ENCODE measurements around the gene PRAF2.

The PRAF2 gene

GRCh38 chrX:49042581-49043219 is 31.1 kb downstream of the PRAF2 start:
- Mint-ChIP-seq H3K4me3 (peak overlapping the region; percentile 92), H3K4me1 (peaks cover 47% of the 10 kb centered on the region), H3K27ac (peak overlapping the region; percentile 93), H3K27me3 (peaks cover 4% of the 10 kb centered on the region), H3K36me3 (peaks cover 18% of the 10 kb centered on the region), H3K9me3 (no peaks in the 10 kb centered on the region)
- no peak for DNase-seq
- CTCF ChIA-PET: interaction anchor here (0.5 to 2.9 kb wide), 4 partner anchors 40 to 105 kb away, joined by 3 to 9 read pairs (median 4); no protein-coding TSS in a partner anchor

DNA sequence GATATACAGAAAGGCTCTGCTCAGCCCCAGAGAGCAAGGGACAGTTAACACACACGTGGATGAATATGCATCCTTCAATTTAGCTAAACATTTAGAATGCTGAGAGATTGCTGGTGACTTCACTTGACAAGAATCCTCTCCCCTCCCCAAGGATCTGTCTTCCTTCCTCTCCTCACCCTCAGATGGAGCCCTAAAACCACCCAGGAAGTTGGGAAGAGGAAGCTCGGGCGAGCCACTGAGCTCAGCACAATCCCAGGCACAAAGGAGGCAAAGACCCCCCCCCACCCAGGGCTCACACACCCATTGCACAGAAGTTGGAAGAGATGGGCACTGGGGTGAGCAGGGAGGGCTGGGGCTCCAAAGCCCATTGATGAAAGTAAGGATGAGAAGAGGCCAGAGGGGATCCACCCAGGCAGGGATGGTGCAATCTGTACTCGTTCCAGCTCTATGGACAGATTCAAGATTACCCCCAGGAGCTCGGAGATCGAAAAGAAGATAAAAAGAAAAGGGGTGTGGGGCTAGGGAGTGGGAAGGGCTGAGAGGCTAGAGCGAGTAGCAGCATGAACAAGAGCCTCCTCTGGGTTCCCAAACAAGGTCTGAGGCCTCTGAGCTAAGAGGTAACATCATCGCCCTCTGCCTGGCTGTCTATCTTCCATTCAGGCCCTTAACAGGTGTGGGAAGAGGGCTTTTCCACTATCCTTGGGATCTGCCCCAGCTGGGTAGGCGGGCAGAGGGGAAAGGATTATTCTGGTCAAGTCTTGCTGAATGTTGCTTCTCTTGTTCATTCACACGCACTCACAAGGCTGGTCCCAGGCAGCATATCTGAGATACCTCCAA is 31.8 kb downstream of the PRAF2 start:
- CTCF ChIA-PET: interaction anchor here (0.5 to 2.9 kb wide), 3 partner anchors 39 to 105 kb away, joined by 3 to 9 read pairs (median 5); no protein-coding TSS in a partner anchor
- Mint-ChIP-seq H3K4me1 (peaks cover 48% of the 10 kb centered on the region), H3K36me3 (peaks cover 19% of the 10 kb centered on the region), H3K9me3 (no peaks in the 10 kb centered on the region), H3K27ac (peak overlapping the region; percentile 93), H3K27me3 (no peaks in the 10 kb centered on the region), H3K4me3 (peak overlapping the region; percentile 92)
- peak; percentile 29 for DNase-seq

GRCh38 chrX:49040376-49040955 is 33.3 kb downstream of the PRAF2 start:
- Mint-ChIP-seq H3K9me3 (no peaks in the 10 kb centered on the region), H3K27ac (peak overlapping the region; percentile 86), H3K4me3 (peak overlapping the region; percentile 47), H3K27me3 (no peaks in the 10 kb centered on the region), H3K4me1 (peaks cover 48% of the 10 kb centered on the region), H3K36me3 (peaks cover 19% of the 10 kb centered on the region)
- CTCF ChIA-PET: interaction anchor here (0.8 kb wide), 1 partner anchor 87 kb away, joined by 4 read pairs; no protein-coding TSS in a partner anchor
- DNase-seq: no peak

GRCh38 chrX:49039598-49040375 is 34.0 kb downstream of the PRAF2 start:
- H3K27me3 Mint-ChIP-seq: no peaks in the 10 kb centered on the region
- H3K27ac Mint-ChIP-seq: peak overlapping the region; percentile 86
- no peaks in the 10 kb centered on the region for H3K9me3 Mint-ChIP-seq
- peaks cover 48% of the 10 kb centered on the region for H3K4me1 Mint-ChIP-seq
- H3K4me3 Mint-ChIP-seq: peak overlapping the region; percentile 47
- H3K36me3 Mint-ChIP-seq: peaks cover 20% of the 10 kb centered on the region
- CTCF ChIA-PET: interaction anchor here (0.8 to 1.1 kb wide), 3 partner anchors 11 to 278 kb away, joined by 3 to 4 read pairs (median 3); partner anchors contain the start of gene GLOD5
- peak; percentile 61 for DNase-seq

GRCh38 chrX:49037883-49038475 is 35.8 kb downstream of the PRAF2 start:
- no peaks in the 10 kb centered on the region for H3K9me3 Mint-ChIP-seq
- CTCF ChIA-PET: no interaction called here
- H3K36me3 Mint-ChIP-seq: peaks cover 34% of the 10 kb centered on the region
- H3K27ac Mint-ChIP-seq: no peak overlapping the region
- no peak for DNase-seq
- no peaks in the 10 kb centered on the region for H3K27me3 Mint-ChIP-seq
- H3K4me1 Mint-ChIP-seq: peaks cover 40% of the 10 kb centered on the region
- no peak overlapping the region for H3K4me3 Mint-ChIP-seq

DNA sequence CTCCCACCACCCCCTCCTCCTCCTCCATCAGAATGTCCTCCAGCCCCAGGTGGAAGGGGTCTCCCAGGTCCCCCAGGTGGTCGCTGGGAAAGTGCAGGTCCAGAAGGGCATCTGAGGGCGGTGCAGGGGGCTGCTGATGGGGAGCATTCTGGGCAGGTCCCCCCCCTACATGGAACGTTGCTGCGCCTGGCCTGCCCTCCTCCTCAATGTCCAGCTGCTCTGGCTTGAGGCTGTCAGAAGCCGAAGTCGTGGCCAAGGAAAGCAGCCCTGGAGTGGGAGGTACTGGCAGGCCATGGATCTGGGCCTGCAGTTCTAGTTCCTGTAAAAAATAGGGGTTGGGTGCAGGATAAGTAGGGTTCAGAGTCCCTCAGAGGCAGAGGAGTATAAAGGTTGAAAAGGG is 43.5 kb downstream of the PRAF2 start:
- no peaks in the 10 kb centered on the region for H3K9me3 Mint-ChIP-seq
- peaks cover 2% of the 10 kb centered on the region for H3K4me1 Mint-ChIP-seq
- CTCF ChIA-PET: no interaction called here
- no peak overlapping the region for H3K27ac Mint-ChIP-seq
- no peaks in the 10 kb centered on the region for H3K27me3 Mint-ChIP-seq
- H3K36me3 Mint-ChIP-seq: peaks cover 28% of the 10 kb centered on the region
- DNase-seq: no peak
- no peak overlapping the region for H3K4me3 Mint-ChIP-seq

- CTCF ChIA-PET: no interaction called here
- H3K9me3 Mint-ChIP-seq: no peaks in the 10 kb centered on the region
- DNase-seq: no peak
- no peak overlapping the region for H3K27ac Mint-ChIP-seq
- H3K36me3 Mint-ChIP-seq: peaks cover 28% of the 10 kb centered on the region
- no peak overlapping the region for H3K4me3 Mint-ChIP-seq
- H3K4me1 Mint-ChIP-seq: peaks cover 2% of the 10 kb centered on the region
- no peaks in the 10 kb centered on the region for H3K27me3 Mint-ChIP-seq
Measured at GRCh38 chrX:49029876-49030275, 43.9 kb downstream of the PRAF2 start.

Measured in activated naive CD4-positive, alpha-beta T cell treated with anti-CD3 and anti-CD28 coated beads, Interleukin-2, amount 10 ng/mL, durations not matched to agents 7 days and 5 days (primary cell).